GM12878 (cell line): Measurements from ENCODE around the gene MMEL1. TPM values are rescaled to one million over a fixed set of nuclear protein-coding genes. Genes with fewer than 3 reads are reported as not detected.

ENCODE experiments used
- ATAC-seq: fragments of 200-7000 bp; cut with Tn5 transposase; 3 replicates; pipeline ENCODE4 v1.9.1; 2020; ENCODE audit warnings: mild to moderate bottlenecking, moderate library complexity
- BruUV-seq: library from RNA; stranded (reverse); fragments of 400-500 nt; replicated peaks from 2 replicates; lab custom pipeline; 2021; lab: Mats Ljungman, UMichigan
- CTCF ChIA-PET: fragments of 300-600 bp; sonication (Branson Sonifier 250); formaldehyde crosslinking; extraction: SDS; loops from one replicate; lab custom pipeline; 2021; ENCODE audit warnings: inconsistent platforms; lab: Yijun Ruan, JAX
- POLR2A ChIA-PET: fragments of 350-600 bp; formaldehyde crosslinking; extraction: SDS; loops from one replicate; lab custom pipeline; 2021; ENCODE audit warnings: inconsistent platforms; lab: Charles Lee
- RAD21 ChIA-PET: fragments of 300-600 bp; sonication (Branson Sonifier 250); formaldehyde crosslinking; loops from one replicate; lab custom pipeline; 2023; ENCODE audit warnings: antibody characterized with exemption; ENCODE audit not compliant: unreplicated experiment; lab: Charles Lee
- SMC1A ChIA-PET: fragments of 300-600 bp; sonication (Branson Sonifier 250); formaldehyde crosslinking; loops from one replicate; lab custom pipeline; 2023; ENCODE audit not compliant: unreplicated experiment, uncharacterized antibody; lab: Charles Lee
- DNase-seq: peaks from one replicate; pipeline ENCODE4 v3.0.0-alpha.2; 2011; ENCODE audit warnings: low read depth, low spot score
- FAIRE-seq: peaks from 3 replicates; lab custom pipeline; 2011; peaks lifted over from hg19 to GRCh38; lab: Jason Lieb, UNC
- H2AFZ ChIP-seq: 2 replicates; pipeline ENCODE4 v1.6.0; 2011; ENCODE audit warnings: low read depth, low read length, control low read depth; ENCODE audit not compliant: control insufficient read depth
- H3K27ac ChIP-seq: 2 replicates; pipeline ENCODE4 v1.5.1; 2011; ENCODE audit warnings: control low read depth; ENCODE audit not compliant: control insufficient read depth, insufficient read depth
- H3K27me3 ChIP-seq, 2 experiments: replicated peaks in 1 of 2; 2 replicates each; pipeline versions ENCODE4 v1.6.0 to v1.6.1; 2011; ENCODE audit warnings: low read length in 1 of 2; ENCODE audit not compliant: control insufficient read depth in 2 of 2, insufficient read depth in 2 of 2
- H3K36me3 ChIP-seq, 2 experiments: 2 replicates each; pipeline ENCODE4 v1.5.1; 2011; ENCODE audit warnings: low read length in 1 of 2; ENCODE audit not compliant: control insufficient read depth in 2 of 2, insufficient read depth in 2 of 2
- H3K4me1 ChIP-seq: 2 replicates; pipeline ENCODE4 v1.6.1; 2011; ENCODE audit warnings: mild to moderate bottlenecking, low read length, moderate library complexity, mixed read lengths; ENCODE audit not compliant: control insufficient read depth, insufficient read depth
- H3K4me2 ChIP-seq: 2 replicates; pipeline ENCODE4 v1.6.0; 2011; ENCODE audit warnings: control low read depth; ENCODE audit not compliant: control insufficient read depth, insufficient read depth
- H3K4me3 ChIP-seq: fragments of 200-600 bp; sonication (generic); 2 replicates; pipeline ENCODE4 v1.5.1; 2016
- H3K79me2 ChIP-seq: 2 replicates; pipeline ENCODE4 v1.6.0; 2011; ENCODE audit warnings: low read length; ENCODE audit not compliant: control insufficient read depth, insufficient read depth
- H3K9ac ChIP-seq: 2 replicates; pipeline ENCODE4 v1.8.0; 2011; ENCODE audit warnings: low read length, control low read depth, mixed read lengths; ENCODE audit not compliant: control insufficient read depth, insufficient read depth
- H3K9me3 ChIP-seq: replicated peaks from 3 replicates; pipeline ENCODE4 v1.5.1; 2011; ENCODE audit warnings: mild to moderate bottlenecking, low read length; ENCODE audit not compliant: control insufficient read depth, insufficient read depth
- H4K20me1 ChIP-seq: 2 replicates; pipeline ENCODE4 v1.6.0; 2011; ENCODE audit not compliant: control insufficient read depth, insufficient read depth
- BHLHE40 ChIP-seq, 2 experiments: fragments of 450-650 bp in 1 of 2; IDR thresholded peaks; 2 replicates each; pipeline ENCODE4 v1.6.1; 2011 to 2017; ENCODE audit warnings: low read depth in 2 of 2, borderline replicate concordance in 1 of 2, improper control_type of control experiment in 1 of 2, low read length in 1 of 2, mild to moderate bottlenecking in 1 of 2
- CHD1 ChIP-seq: IDR thresholded peaks from 2 replicates; pipeline ENCODE4 v1.6.1; 2012; ENCODE audit warnings: low read depth, low read length, improper control_type of control experiment
- EGR1 ChIP-seq, 2 experiments: IDR thresholded peaks; 1 replicate in 1 of 2; 2 replicates in 1 of 2; pipeline ENCODE4 v1.6.1; 2011 to 2012; ENCODE audit warnings: low read depth in 2 of 2, low read length in 2 of 2, borderline replicate concordance in 1 of 2, mild to moderate bottlenecking in 1 of 2, moderate library complexity in 1 of 2
- ETV6 ChIP-seq, 2 experiments: fragments of 450-650 bp in 1 of 2; IDR thresholded peaks in 1 of 2; conservative IDR thresholded peaks in 1 of 2; 2 replicates each; pipeline ENCODE4 v1.6.1; 2014; ENCODE audit warnings: antibody characterized with exemption in 1 of 2, borderline replicate concordance in 1 of 2, low read depth in 1 of 2, mild to moderate bottlenecking in 1 of 2, moderate library complexity in 1 of 2
- MEF2B ChIP-seq: fragments of 450-650 bp; IDR thresholded peaks from 2 replicates; pipeline ENCODE4 v1.6.1; 2018; ENCODE audit warnings: mild to moderate bottlenecking, moderate library complexity; ENCODE audit not compliant: partially characterized antibody, poor library complexity, severe bottlenecking
- MXI1 ChIP-seq: fragments of 150-350 bp; IDR thresholded peaks from 2 replicates; pipeline ENCODE4 v1.6.1; 2011; ENCODE audit warnings: low read depth, mild to moderate bottlenecking, inconsistent platforms, low read length, improper control_type of control experiment
- NFYA ChIP-seq: IDR thresholded peaks from 2 replicates; pipeline ENCODE4 v1.6.1; 2011; ENCODE audit warnings: low read depth, mild to moderate bottlenecking, low read length, improper control_type of control experiment, borderline replicate concordance
- NFYB ChIP-seq: IDR thresholded peaks from 2 replicates; pipeline ENCODE4 v1.6.1; 2011; ENCODE audit warnings: low read depth, mild to moderate bottlenecking, low read length, improper control_type of control experiment, moderate library complexity; ENCODE audit not compliant: insufficient read depth
- SMAD5 ChIP-seq: IDR thresholded peaks from 2 replicates; pipeline ENCODE4 v1.6.1; 2016; ENCODE audit warnings: antibody characterized with exemption, low read depth
- YBX1 ChIP-seq: fragments of 450-650 bp; IDR thresholded peaks from 2 replicates; pipeline ENCODE4 v1.6.1; 2016; ENCODE audit warnings: antibody characterized with exemption
- WGBS: methylation state at CpG from one replicate; pipeline ENCODE4 v1.1.6; 2016; ENCODE audit warnings: low lambda C conversion rate; ENCODE audit not compliant: insufficient replicate concordance, insufficient coverage; ENCODE audit errors: missing lambda C conversion rate; 5-methylcytosine and 5-hydroxymethylcytosine counted together
- in situ Hi-C: fragments of 300-500 bp; cut with MboI; formaldehyde crosslinking; loops from 9 replicates; pipeline ENCODE4 v1.14.3; 2018; ENCODE audit warnings: mixed read lengths
- intact Hi-C: fragments of 100-400 bp; cut with micrococcal nuclease; formaldehyde crosslinking; loops from one replicate; pipeline ENCODE4 v1.14.2; 2022; ENCODE audit not compliant: unreplicated experiment
- polyA plus RNA-seq, 11 experiments: library from polyadenylated mRNA; depleted of rRNA in 4 of 11; unstranded in 6 of 11; stranded (reverse) in 5 of 11; fragments of >200 nt; fragmentation: Nextera tagmentation in 4 of 11; fragmentation: Illumina TruSeq in 1 of 11; extraction: Ambion mirVana in 4 of 11; extraction: Trizol in 1 of 11; gene quantifications; 1 replicate in 1 of 11; 2 replicates in 10 of 11; pipeline versions ENCODE4 v1.2.1 to v1.2.3, GENCODE V29; 2011 to 2016; ENCODE audit warnings: inconsistent platforms in 2 of 11, missing spikeins in 2 of 11, low read depth in 1 of 11
- total RNA-seq, 4 experiments: library from RNA; depleted of rRNA in 3 of 4; stranded (reverse); fragments of >200 nt in 3 of 4; fragmentation: Illumina TruSeq in 1 of 4; extraction: Trizol in 1 of 4; gene quantifications; 2 replicates each; pipeline versions ENCODE4 v1.2.1 to v1.2.3, GENCODE V29; 2013 to 2021
- TF ChIP-seq, protein P1 (sequence below): fragments of 450-650 bp; formaldehyde crosslinking; IDR thresholded peaks from 2 replicates; pipeline ENCODE4 v1.4.0; 2020; ENCODE audit warnings: mild to moderate bottlenecking, moderate library complexity
- TF ChIP-seq, protein P2 (sequence below): fragments of 450-650 bp; IDR thresholded peaks from 2 replicates; pipeline ENCODE4 v1.6.1; 2018; ENCODE audit warnings: mild to moderate bottlenecking, low read depth, moderate library complexity; ENCODE audit not compliant: partially characterized antibody
- TF ChIP-seq, protein P3 (sequence below): fragments of 450-650 bp; IDR thresholded peaks from 2 replicates; pipeline ENCODE4 v1.6.1; 2017; ENCODE audit warnings: antibody characterized with exemption, mild to moderate bottlenecking, moderate library complexity

The MMEL1 gene
- total and polyA plus RNA-seq, 10 of the 15 experiments (the other 5 are each of a cell fraction or from before 2014, with no cell fraction given), result 0.11 TPM; not detected in 9

DNA sequence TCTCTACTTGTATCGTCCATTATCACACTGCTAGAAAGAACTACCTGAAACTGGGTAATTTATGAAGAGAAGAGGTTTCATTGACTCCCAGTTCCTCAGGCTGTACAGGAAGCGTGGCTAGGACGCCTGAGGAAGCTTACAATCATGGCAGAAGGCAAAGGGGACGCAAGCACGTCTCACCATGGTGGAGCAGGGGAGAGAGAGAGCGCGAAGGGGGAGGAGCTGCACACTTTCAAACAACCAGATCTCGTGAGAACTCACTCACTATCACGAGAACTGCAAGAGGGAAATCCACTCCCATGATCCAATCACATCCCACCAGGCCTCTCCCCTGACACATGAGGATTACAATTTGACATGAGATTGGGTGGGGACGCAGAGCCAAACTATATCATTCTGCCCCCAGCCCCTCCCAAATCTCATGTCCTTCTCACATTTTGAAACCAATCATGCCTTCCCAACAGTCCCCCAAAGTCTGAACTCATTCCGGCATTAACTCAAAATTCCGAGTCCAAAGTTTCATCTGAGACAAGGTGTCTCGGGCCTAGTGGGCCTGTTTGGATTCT is 8.0 kb downstream of the MMEL1 start:
- DNase-seq (no peak), ATAC-seq (no peak), FAIRE-seq (no peak)
- H3K4me1 ChIP-seq, result no peaks in the 10 kb centered on the region
- ChIA-PET POLR2A (no interaction called here), RAD21 (no interaction called here), SMC1A (no interaction called here), CTCF (no interaction called here)
- peaks cover 2% of the 10 kb centered on the region; the same call in 1 of the 3 replicates for H3K9me3 ChIP-seq
- no peak overlapping the region for H3K4me2 ChIP-seq
- H3K79me2 ChIP-seq, result no peaks in the 10 kb centered on the region
- H3K36me3 ChIP-seq, result no peaks in the 10 kb centered on the region
- no peak overlapping the region for H3K4me3 ChIP-seq
- in situ Hi-C loops (no loop called here), intact Hi-C loops (no loop called here)
- WGBS, result 27% methylated on average over 11 of the region's 13 CpGs
- H4K20me1 ChIP-seq, result no peaks in the 10 kb centered on the region
- H3K27ac ChIP-seq, result no peak overlapping the region
- H3K9ac ChIP-seq, result no peak overlapping the region
- no TSS peak for BruUV-seq
- no peak overlapping the region for H2AFZ ChIP-seq
- H3K27me3 ChIP-seq, result peaks cover 0 to 4% of the 10 kb centered on the region in 2 experiments; a peak in 3 of 4 replicates
- TF ChIP-seq MXI1 (no peak), MEF2B (no peak), NFYB (no peak), YBX1 (no peak), NFYA (no peak), SMAD5 (no peak), EGR1 (IDR thresholded peaks at IDR 0.05; ENCODE audit: borderline replicate concordance in 1 of 2, low read depth in 2 of 2, low read length in 2 of 2) (no peak), CHD1 (no peak), BHLHE40 (IDR thresholded peaks at IDR 0.05; ENCODE audit: borderline replicate concordance in 1 of 2, low read depth in 2 of 2, low read length in 1 of 2) (no peak), ETV6 (conservative IDR thresholded peaks at IDR 0.05 in 1 of 2, IDR thresholded peaks at IDR 0.05 in 1 of 2; ENCODE audit: borderline replicate concordance in 1 of 2, low read depth in 1 of 2) (no peak)
- TF ChIP-seq, protein P1, sequence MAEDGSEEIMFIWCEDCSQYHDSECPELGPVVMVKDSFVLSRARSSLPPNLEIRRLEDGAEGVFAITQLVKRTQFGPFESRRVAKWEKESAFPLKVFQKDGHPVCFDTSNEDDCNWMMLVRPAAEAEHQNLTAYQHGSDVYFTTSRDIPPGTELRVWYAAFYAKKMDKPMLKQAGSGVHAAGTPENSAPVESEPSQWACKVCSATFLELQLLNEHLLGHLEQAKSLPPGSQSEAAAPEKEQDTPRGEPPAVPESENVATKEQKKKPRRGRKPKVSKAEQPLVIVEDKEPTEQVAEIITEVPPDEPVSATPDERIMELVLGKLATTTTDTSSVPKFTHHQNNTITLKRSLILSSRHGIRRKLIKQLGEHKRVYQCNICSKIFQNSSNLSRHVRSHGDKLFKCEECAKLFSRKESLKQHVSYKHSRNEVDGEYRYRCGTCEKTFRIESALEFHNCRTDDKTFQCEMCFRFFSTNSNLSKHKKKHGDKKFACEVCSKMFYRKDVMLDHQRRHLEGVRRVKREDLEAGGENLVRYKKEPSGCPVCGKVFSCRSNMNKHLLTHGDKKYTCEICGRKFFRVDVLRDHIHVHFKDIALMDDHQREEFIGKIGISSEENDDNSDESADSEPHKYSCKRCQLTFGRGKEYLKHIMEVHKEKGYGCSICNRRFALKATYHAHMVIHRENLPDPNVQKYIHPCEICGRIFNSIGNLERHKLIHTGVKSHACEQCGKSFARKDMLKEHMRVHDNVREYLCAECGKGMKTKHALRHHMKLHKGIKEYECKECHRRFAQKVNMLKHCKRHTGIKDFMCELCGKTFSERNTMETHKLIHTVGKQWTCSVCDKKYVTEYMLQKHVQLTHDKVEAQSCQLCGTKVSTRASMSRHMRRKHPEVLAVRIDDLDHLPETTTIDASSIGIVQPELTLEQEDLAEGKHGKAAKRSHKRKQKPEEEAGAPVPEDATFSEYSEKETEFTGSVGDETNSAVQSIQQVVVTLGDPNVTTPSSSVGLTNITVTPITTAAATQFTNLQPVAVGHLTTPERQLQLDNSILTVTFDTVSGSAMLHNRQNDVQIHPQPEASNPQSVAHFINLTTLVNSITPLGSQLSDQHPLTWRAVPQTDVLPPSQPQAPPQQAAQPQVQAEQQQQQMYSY (CRISPR knock-in tag), result no peak
- TF ChIP-seq, protein P2, sequence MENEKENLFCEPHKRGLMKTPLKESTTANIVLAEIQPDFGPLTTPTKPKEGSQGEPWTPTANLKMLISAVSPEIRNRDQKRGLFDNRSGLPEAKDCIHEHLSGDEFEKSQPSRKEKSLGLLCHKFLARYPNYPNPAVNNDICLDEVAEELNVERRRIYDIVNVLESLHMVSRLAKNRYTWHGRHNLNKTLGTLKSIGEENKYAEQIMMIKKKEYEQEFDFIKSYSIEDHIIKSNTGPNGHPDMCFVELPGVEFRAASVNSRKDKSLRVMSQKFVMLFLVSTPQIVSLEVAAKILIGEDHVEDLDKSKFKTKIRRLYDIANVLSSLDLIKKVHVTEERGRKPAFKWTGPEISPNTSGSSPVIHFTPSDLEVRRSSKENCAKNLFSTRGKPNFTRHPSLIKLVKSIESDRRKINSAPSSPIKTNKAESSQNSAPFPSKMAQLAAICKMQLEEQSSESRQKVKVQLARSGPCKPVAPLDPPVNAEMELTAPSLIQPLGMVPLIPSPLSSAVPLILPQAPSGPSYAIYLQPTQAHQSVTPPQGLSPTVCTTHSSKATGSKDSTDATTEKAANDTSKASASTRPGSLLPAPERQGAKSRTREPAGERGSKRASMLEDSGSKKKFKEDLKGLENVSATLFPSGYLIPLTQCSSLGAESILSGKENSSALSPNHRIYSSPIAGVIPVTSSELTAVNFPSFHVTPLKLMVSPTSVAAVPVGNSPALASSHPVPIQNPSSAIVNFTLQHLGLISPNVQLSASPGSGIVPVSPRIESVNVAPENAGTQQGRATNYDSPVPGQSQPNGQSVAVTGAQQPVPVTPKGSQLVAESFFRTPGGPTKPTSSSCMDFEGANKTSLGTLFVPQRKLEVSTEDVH, result no peak
- TF ChIP-seq, protein P3, sequence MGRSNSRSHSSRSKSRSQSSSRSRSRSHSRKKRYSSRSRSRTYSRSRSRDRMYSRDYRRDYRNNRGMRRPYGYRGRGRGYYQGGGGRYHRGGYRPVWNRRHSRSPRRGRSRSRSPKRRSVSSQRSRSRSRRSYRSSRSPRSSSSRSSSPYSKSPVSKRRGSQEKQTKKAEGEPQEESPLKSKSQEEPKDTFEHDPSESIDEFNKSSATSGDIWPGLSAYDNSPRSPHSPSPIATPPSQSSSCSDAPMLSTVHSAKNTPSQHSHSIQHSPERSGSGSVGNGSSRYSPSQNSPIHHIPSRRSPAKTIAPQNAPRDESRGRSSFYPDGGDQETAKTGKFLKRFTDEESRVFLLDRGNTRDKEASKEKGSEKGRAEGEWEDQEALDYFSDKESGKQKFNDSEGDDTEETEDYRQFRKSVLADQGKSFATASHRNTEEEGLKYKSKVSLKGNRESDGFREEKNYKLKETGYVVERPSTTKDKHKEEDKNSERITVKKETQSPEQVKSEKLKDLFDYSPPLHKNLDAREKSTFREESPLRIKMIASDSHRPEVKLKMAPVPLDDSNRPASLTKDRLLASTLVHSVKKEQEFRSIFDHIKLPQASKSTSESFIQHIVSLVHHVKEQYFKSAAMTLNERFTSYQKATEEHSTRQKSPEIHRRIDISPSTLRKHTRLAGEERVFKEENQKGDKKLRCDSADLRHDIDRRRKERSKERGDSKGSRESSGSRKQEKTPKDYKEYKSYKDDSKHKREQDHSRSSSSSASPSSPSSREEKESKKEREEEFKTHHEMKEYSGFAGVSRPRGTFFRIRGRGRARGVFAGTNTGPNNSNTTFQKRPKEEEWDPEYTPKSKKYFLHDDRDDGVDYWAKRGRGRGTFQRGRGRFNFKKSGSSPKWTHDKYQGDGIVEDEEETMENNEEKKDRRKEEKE, result no peak
